Osteoblast (primary cell): Measurements from ENCODE around the gene DOLK. TPM values are rescaled to one million over a fixed set of nuclear protein-coding genes. Genes with fewer than 3 reads are reported as not detected.
"Not testable (repeated sequence)": the region's sequence is repeated elsewhere in the genome, so short reads cannot be mapped to it uniquely, and the experiment has no call there.

Source experiments
- DNase-seq: peaks from one replicate; pipeline ENCODE4 v3.0.0; 2011; ENCODE audit warnings: low spot score, mixed read lengths; ENCODE audit not compliant: insufficient read length; ENCODE audit errors: missing footprints
- H2AFZ ChIP-seq: 2 replicates; pipeline ENCODE4 v1.6.0; 2011; ENCODE audit warnings: mild to moderate bottlenecking, low read length
- H3K27ac ChIP-seq: 2 replicates; pipeline ENCODE4 v1.5.1; 2011; ENCODE audit warnings: mild to moderate bottlenecking, low read depth, low read length, moderate library complexity
- H3K27me3 ChIP-seq: 2 replicates; pipeline ENCODE4 v1.6.0; 2012; ENCODE audit warnings: mild to moderate bottlenecking, control low read depth, inconsistent platforms, low read length, moderate library complexity; ENCODE audit not compliant: insufficient read depth
- H3K36me3 ChIP-seq: 2 replicates; pipeline ENCODE4 v1.5.1; 2011; ENCODE audit warnings: mild to moderate bottlenecking, low read length, control low read depth, moderate library complexity; ENCODE audit not compliant: insufficient read depth
- H3K4me1 ChIP-seq: 2 replicates; pipeline ENCODE4 v1.5.1; 2011; ENCODE audit warnings: mild to moderate bottlenecking, low read length, control low read depth, moderate library complexity; ENCODE audit not compliant: insufficient read depth
- H3K4me2 ChIP-seq: 2 replicates; pipeline ENCODE4 v1.6.0; 2011; ENCODE audit warnings: mild to moderate bottlenecking, low read length; ENCODE audit not compliant: insufficient read depth
- H3K4me3 ChIP-seq: fragments of 200-600 bp; sonication (generic); 3 replicates; pipeline ENCODE4 v1.5.1; 2012; ENCODE audit warnings: mild to moderate bottlenecking, low read length, inconsistent platforms; ENCODE audit not compliant: insufficient read depth
- H3K79me2 ChIP-seq: 2 replicates; pipeline ENCODE4 v1.6.0; 2012; ENCODE audit warnings: mild to moderate bottlenecking, low read length, control low read depth, inconsistent platforms; ENCODE audit not compliant: insufficient read depth
- H3K9me3 ChIP-seq: 2 replicates; pipeline ENCODE4 v1.5.1; 2011; ENCODE audit warnings: low read depth, low read length, control low read depth
- H4K20me1 ChIP-seq: 2 replicates; pipeline ENCODE4 v1.6.0; 2012; ENCODE audit warnings: mild to moderate bottlenecking, low read length, control low read depth; ENCODE audit not compliant: insufficient read depth
- total RNA-seq: library from RNA; depleted of rRNA; stranded (reverse); fragments of >200 nt; gene quantifications from 2 replicates; pipeline ENCODE4 v1.2.3, GENCODE V29; 2012
- TF ChIP-seq, protein P1 (sequence below): IDR thresholded peaks from 2 replicates; pipeline ENCODE4 v1.5.1; 2011; ENCODE audit warnings: mild to moderate bottlenecking, low read depth, low read length, moderate library complexity; ENCODE audit errors: extremely low read depth

DOLK gene
- total RNA-seq, 1 donor, result 28.6 TPM

DNA sequence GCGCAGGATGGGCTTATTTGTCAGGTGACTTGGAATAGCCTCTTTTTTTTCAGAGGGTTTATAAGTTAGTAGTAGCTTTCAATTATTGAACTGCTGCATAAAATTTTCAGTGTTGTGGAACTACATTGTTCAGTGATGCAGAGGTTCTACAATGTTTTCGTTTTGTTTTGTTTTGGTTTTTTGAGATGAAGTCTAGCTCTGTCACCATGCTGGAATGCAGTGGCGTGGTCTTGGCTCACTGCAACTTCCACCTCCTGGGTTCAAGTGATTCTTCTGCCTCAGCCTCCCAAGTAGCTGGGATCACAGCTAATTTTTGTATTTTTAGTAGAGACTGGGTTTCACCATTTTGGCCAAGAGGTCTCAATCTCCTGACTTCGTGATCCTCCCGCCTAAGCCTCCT, 22.1 kb upstream of the DOLK start:
- H4K20me1 ChIP-seq, result no peaks in the 10 kb centered on the region
- no peak overlapping the region for H3K27ac ChIP-seq
- TF ChIP-seq, protein P1, sequence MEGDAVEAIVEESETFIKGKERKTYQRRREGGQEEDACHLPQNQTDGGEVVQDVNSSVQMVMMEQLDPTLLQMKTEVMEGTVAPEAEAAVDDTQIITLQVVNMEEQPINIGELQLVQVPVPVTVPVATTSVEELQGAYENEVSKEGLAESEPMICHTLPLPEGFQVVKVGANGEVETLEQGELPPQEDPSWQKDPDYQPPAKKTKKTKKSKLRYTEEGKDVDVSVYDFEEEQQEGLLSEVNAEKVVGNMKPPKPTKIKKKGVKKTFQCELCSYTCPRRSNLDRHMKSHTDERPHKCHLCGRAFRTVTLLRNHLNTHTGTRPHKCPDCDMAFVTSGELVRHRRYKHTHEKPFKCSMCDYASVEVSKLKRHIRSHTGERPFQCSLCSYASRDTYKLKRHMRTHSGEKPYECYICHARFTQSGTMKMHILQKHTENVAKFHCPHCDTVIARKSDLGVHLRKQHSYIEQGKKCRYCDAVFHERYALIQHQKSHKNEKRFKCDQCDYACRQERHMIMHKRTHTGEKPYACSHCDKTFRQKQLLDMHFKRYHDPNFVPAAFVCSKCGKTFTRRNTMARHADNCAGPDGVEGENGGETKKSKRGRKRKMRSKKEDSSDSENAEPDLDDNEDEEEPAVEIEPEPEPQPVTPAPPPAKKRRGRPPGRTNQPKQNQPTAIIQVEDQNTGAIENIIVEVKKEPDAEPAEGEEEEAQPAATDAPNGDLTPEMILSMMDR, result no peak
- H3K4me3 ChIP-seq, result no peak overlapping the region
- DNase-seq, result no peak
- H3K36me3 ChIP-seq, result peaks cover 72% of the 10 kb centered on the region
- no peak overlapping the region for H2AFZ ChIP-seq
- H3K27me3 ChIP-seq, result no peaks in the 10 kb centered on the region
- peaks cover 15% of the 10 kb centered on the region for H3K4me1 ChIP-seq
- H3K79me2 ChIP-seq, result no peaks in the 10 kb centered on the region
- H3K4me2 ChIP-seq, result no peak overlapping the region
- H3K9me3 ChIP-seq, result no peaks in the 10 kb centered on the region

DNA sequence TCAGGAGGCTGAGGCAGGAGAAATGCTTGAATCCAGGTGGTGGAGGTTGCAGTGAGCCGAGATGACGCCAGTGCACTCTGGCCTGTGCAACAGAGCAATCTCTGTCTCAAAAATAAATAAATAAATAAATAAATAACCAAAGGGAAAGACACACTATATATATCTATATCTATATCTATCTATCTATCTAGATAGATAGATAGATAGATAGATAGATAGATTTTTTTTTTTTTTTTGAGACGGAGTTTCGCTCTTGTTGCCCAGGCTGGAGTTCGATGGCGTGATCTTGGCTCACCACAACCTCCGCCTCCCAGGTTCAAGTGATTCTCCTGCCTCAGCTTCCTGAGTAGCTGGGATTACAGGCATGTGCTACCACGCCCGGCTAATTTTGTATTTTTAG, 14.0 kb upstream of the DOLK start:
- not testable (repeated sequence) for H3K27me3 ChIP-seq, H3K79me2 ChIP-seq

DNA sequence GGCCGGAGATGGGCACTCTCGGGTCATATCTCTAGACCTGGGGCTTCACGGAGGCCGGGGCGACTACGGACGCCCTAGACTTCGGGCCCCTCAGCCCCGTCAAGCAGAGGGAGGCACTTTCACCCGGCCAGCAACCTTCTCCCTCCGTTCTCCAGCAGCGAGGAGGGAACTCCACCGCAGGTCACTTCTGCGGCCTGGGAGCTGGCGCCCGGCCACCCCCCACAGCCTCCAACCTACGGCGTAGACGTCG, 201 bp downstream of the DOLK start:
- Histone ChIP-seq H3K27me3 (no peaks in the 10 kb centered on the region), H3K36me3 (peaks cover 15% of the 10 kb centered on the region), H3K4me1 (peaks cover 8% of the 10 kb centered on the region), H2AFZ (peak overlapping the region; percentile 96), H3K9me3 (no peaks in the 10 kb centered on the region), H3K4me3 (peak overlapping the region; percentile 93), H3K4me2 (peak overlapping the region; percentile 83), H3K27ac (peak overlapping the region; percentile 96), H4K20me1 (peaks cover 3% of the 10 kb centered on the region), H3K79me2 (peaks cover 21% of the 10 kb centered on the region)
- DNase-seq, result no peak
- TF ChIP-seq, protein P1, result no peak

More for the DNA sequence above, 14.0 kb upstream of the DOLK start:
- H3K4me1 ChIP-seq, H3K27ac ChIP-seq, DNase-seq, H3K4me2 ChIP-seq, H4K20me1 ChIP-seq, H3K9me3 ChIP-seq, H2AFZ ChIP-seq, H3K4me3 ChIP-seq: not testable (repeated sequence)
- H3K36me3 ChIP-seq, result peaks cover 57% of the 10 kb centered on the region

DNA sequence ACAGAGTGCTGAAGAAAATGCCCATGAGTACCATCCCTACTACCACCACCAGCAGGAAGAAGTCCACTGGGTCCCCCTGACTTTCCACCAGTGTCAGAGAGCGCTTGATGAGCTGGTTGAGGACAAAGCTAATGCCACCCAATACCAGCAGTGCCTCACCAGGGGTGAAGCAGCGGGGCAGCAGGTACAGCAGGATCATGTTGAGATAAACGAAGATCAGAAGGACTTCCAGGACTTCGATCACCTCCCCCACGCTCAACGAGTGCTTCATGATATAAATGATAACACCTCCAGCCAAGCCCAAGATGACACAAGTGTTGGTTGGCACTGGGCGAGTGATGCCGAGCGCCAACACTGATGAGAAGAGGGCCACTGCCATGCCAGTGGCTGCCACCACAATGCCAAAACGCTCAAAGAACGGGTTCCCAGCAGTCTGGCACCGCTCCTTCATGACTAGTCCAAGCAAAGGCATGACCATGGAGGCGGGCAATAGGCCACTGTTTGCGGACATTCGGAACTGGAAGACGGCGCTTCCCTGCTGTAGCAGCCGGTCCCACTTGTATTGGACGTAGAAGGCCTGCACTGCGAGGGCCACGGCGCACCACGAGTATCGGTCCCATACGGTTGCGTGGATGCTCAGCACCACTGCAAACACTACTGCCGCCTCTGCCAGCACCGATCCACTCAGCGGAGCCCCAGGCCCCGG, 679 bp downstream of the DOLK start:
- DNase-seq, result peak; percentile 88
- no peaks in the 10 kb centered on the region for H3K27me3 ChIP-seq
- peaks cover 3% of the 10 kb centered on the region for H4K20me1 ChIP-seq
- H3K36me3 ChIP-seq, result peaks cover 15% of the 10 kb centered on the region
- peaks cover 21% of the 10 kb centered on the region for H3K79me2 ChIP-seq
- TF ChIP-seq, protein P1, result no peak
- H3K9me3 ChIP-seq, result no peaks in the 10 kb centered on the region
- peak overlapping the region; percentile 96 for H3K27ac ChIP-seq
- H3K4me3 ChIP-seq, result peak overlapping the region; percentile 93
- peaks cover 8% of the 10 kb centered on the region for H3K4me1 ChIP-seq
- H3K4me2 ChIP-seq, result peak overlapping the region; percentile 83
- peak overlapping the region; percentile 96 for H2AFZ ChIP-seq
